Measurements from ENCODE around the gene TRMT2B. TPM values are rescaled to one million over a fixed set of nuclear protein-coding genes. Genes with fewer than 3 reads are reported as not detected.

Gene TRMT2B
- total RNA-seq, 6 experiments from 2014 or later = 5.3 to 11.5 (median 7.5) TPM

DNA sequence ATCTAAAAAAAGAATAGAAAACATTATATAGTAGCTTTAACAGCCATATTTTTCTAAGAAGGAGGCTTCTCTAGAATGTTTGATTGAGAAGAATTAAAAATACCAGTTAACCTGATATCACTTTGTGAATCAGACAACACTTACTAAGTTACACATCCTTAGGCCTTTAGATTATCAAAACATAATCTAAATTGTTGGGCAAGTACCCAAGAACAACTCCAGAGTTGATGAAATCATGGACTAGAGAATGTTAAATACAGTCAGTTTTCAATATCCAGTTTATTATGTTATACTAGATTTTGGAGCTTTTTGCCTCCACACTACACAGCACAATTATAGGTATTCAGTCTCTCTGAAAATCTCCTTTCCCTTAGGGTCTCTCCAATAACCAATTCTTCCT is 42.8 kb downstream of the TRMT2B start:
- H3K27me3 ChIP-seq = no peaks in the 10 kb centered on the region
- TF ChIP-seq POLR2A (IDR thresholded peaks at IDR 0.05) = no peak
- TF ChIP-seq, protein P1, sequence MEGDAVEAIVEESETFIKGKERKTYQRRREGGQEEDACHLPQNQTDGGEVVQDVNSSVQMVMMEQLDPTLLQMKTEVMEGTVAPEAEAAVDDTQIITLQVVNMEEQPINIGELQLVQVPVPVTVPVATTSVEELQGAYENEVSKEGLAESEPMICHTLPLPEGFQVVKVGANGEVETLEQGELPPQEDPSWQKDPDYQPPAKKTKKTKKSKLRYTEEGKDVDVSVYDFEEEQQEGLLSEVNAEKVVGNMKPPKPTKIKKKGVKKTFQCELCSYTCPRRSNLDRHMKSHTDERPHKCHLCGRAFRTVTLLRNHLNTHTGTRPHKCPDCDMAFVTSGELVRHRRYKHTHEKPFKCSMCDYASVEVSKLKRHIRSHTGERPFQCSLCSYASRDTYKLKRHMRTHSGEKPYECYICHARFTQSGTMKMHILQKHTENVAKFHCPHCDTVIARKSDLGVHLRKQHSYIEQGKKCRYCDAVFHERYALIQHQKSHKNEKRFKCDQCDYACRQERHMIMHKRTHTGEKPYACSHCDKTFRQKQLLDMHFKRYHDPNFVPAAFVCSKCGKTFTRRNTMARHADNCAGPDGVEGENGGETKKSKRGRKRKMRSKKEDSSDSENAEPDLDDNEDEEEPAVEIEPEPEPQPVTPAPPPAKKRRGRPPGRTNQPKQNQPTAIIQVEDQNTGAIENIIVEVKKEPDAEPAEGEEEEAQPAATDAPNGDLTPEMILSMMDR (IDR thresholded peaks at IDR 0.05) = no peak
- no peak overlapping the region for H3K27ac ChIP-seq
- ATAC-seq = no peak
- H3K36me3 ChIP-seq = peaks cover 0 to 18% (median 0%) of the 10 kb centered on the region in 4 donors
- no peaks in the 10 kb centered on the region for H3K9me3 ChIP-seq
- no peaks in the 10 kb centered on the region for H3K4me1 ChIP-seq
- no peak overlapping the region for H3K4me3 ChIP-seq
- DNase-seq = no peak
- intact Hi-C loops (cut with DNase I) = no loop called here

DNA sequence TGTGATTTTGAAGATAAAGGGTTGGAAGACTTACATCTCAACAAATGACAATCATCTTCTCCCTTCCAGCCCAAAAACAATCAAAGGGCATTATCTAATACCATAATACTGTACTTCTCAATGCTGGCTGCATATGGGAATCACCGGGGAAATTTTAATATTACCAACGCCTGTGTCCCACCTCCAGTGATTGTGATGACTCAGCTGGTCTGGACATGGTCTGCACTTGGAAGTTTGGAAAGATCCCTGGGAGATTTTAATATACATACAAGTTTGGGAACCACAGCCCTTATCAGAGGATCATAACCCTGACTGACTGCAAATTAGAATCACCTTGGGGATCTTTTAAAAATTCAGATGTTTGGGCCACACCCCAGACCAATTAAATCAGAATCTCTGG is 52.5 kb downstream of the TRMT2B start:
- H3K4me1 ChIP-seq = no peaks in the 10 kb centered on the region
- H3K4me3 ChIP-seq = no peak overlapping the region
- H3K27ac ChIP-seq = no peak overlapping the region
- no peak for DNase-seq
- H3K9me3 ChIP-seq = no peaks in the 10 kb centered on the region
- WGBS (ENCODE audit: insufficient coverage, low coverage, low lambda C conversion rate, missing lambda C conversion rate) = 74% methylated on average over 2 of the region's 2 CpGs
- no peak for ATAC-seq
- H3K36me3 ChIP-seq = no peaks in the 10 kb centered on the region
- intact Hi-C loops (cut with DNase I) = no loop called here
- H3K27me3 ChIP-seq = no peaks in the 10 kb centered on the region
- TF ChIP-seq, protein P1 (IDR thresholded peaks at IDR 0.05) = no peak
- TF ChIP-seq POLR2A (IDR thresholded peaks at IDR 0.05) = no peak

DNA sequence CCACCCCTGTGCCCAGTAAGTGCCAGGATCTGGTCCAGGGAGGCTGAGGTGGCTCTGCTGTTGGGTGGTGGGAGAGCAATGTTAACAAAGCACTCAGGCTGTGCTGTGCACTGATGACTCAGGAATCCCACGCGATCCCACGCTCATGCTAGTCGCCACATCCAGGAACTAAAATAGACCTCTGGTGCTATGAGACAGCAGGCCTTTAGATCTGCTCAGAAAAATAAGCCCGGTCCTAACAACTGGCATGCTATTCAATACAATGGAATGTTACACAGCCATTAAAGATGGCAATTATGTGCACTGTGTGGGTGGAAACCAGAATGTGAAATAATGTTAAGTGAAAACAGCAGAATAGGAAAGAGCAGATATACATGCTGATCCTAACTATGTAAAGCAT is 56.4 kb downstream of the TRMT2B start:
- no peaks in the 10 kb centered on the region for H3K9me3 ChIP-seq
- no peaks in the 10 kb centered on the region for H3K4me1 ChIP-seq
- no peak overlapping the region for H3K27ac ChIP-seq
- H3K27me3 ChIP-seq = no peaks in the 10 kb centered on the region
- no peak for ATAC-seq
- intact Hi-C loops (cut with DNase I) = no loop called here
- no peak for DNase-seq
- 79% methylated on average over 2 of the region's 5 CpGs for WGBS (ENCODE audit: insufficient coverage, low coverage, low lambda C conversion rate, missing lambda C conversion rate)
- H3K4me3 ChIP-seq = no peak overlapping the region
- TF ChIP-seq, protein P1 (IDR thresholded peaks at IDR 0.05) = no peak
- no peak for TF ChIP-seq POLR2A (IDR thresholded peaks at IDR 0.05)
- H3K36me3 ChIP-seq = no peaks in the 10 kb centered on the region

DNA sequence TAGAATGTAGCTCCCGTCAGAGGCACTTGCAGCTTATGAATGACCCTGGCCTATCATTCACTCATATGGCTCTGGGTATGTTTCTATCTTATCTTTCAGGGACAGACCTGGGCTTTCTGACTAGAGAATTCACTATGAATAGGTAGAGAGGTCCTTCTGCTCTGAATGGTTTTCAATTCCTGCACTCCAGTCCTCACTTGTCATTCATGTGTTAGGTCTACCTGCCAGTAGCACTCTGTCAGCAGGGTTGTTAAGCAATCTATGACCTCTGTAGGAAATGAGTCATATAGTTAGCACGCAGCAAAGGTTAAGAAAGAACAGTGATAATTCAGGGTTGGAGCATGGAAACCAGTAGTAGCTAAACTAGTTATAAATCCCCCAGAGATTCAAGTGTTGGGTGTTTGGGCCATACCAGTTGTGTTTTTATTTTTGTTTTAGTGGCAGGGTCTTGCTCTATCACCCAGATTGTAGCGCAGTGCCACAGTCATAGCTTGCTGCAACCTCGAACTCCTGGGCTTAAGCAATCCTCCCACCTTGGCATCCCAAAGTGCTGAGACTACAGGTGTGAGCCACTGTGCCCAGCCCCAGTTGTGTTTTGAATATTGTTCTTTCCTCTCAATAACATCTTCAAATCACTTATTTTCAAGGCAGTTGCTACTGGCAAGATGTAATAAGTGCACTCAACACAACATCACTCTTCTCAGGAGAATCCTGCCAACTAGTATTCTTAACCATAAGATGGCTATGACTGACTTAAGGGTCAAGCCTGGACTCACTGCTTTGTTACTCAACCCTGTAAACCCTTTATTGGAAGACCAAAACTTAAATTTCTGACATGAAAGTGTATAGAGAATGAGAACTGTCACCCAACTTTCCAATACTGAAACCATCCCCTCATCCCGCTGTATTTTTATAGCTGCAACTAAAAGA is 57.3 kb downstream of the TRMT2B start:
- Histone ChIP-seq H3K27me3 (no peaks in the 10 kb centered on the region), H3K9me3 (no peaks in the 10 kb centered on the region), H3K4me1 (no peaks in the 10 kb centered on the region), H3K27ac (no peak overlapping the region), H3K4me3 (no peak overlapping the region), H3K36me3 (no peaks in the 10 kb centered on the region)
- ATAC-seq = peak in 2 of 4 donors; percentile 48 to 97
- WGBS (ENCODE audit: insufficient coverage, low coverage, low lambda C conversion rate, missing lambda C conversion rate) = 63% methylated on average over 4 of the region's 5 CpGs
- no peak for DNase-seq
- intact Hi-C loops (cut with DNase I) = no loop called here
- TF ChIP-seq, protein P1 (IDR thresholded peaks at IDR 0.05) = no peak
- TF ChIP-seq POLR2A (IDR thresholded peaks at IDR 0.05) = no peak
